ENCODE measurements around the gene CAVIN4.

The CAVIN4 gene

GRCh38 chr9:100623969-100624368 lies 46.1 kb downstream of the CAVIN4 start:
- DNase-seq (ENCODE audit: insufficient read length) (no peak), FAIRE-seq (no peak)
- TF ChIP-seq POLR2AphosphoS5 (IDR thresholded peaks at IDR 0.05; ENCODE audit: low read depth, low read length) (no peak), TAF1 (IDR thresholded peaks at IDR 0.05; ENCODE audit: borderline replicate concordance, low read depth, low read length) (no peak), POLR2A (IDR thresholded peaks at IDR 0.05; ENCODE audit: low read depth, low read length) (no peak)

- DNase-seq (ENCODE audit: insufficient read length) (no peak), FAIRE-seq (no peak)
- TF ChIP-seq POLR2AphosphoS5 (IDR thresholded peaks at IDR 0.05; ENCODE audit: low read depth, low read length) (no peak), POLR2A (IDR thresholded peaks at IDR 0.05; ENCODE audit: low read depth, low read length) (no peak), TAF1 (IDR thresholded peaks at IDR 0.05; ENCODE audit: borderline replicate concordance, low read depth, low read length) (no peak)
These were observed 49.1 kb downstream of the CAVIN4 start for GRCh38 chr9:100626949-100627348.

- TF ChIP-seq POLR2A (IDR thresholded peaks at IDR 0.05; ENCODE audit: low read depth, low read length) = no peak
- TF ChIP-seq POLR2AphosphoS5 (IDR thresholded peaks at IDR 0.05; ENCODE audit: low read depth, low read length) = no peak
- no peak for TF ChIP-seq TAF1 (IDR thresholded peaks at IDR 0.05; ENCODE audit: borderline replicate concordance, low read depth, low read length)
- FAIRE-seq (no peak), DNase-seq (ENCODE audit: insufficient read length) (no peak)
These were observed 59.9 kb downstream of the CAVIN4 start for GRCh38 chr9:100637787-100638186.

All from GM12892 (cell line).